ENCODE measurements around the gene CATSPERE. TPM values are rescaled to one million over a fixed set of nuclear protein-coding genes. Genes with fewer than 3 reads are reported as not detected.

The CATSPERE gene
- total and polyA plus RNA-seq, 2 of the 8 experiments (the other 6 are each of a cell fraction or from before 2014, with no cell fraction given), result 0.05 to 0.45 TPM

GRCh38 chr1:244431166-244431565 is 29.9 kb upstream of the CATSPERE start:
- H3K27me3 ChIP-seq (replicated peaks in 1 of 4; ENCODE audit: control insufficient read depth in 3 of 4, extremely low read depth in 1 of 4, insufficient read depth in 3 of 4, low read length in 3 of 4), result no peaks in the 10 kb centered on the region
- TF ChIP-seq CTBP2 (IDR thresholded peaks at IDR 0.05; ENCODE audit: borderline replicate concordance, insufficient read depth, insufficient read length, low read length), result no peak
- no peak for TF ChIP-seq SAP30 (IDR thresholded peaks at IDR 0.05; ENCODE audit: insufficient read depth, insufficient replicate concordance, low read length)
- no peak for TF ChIP-seq TCF12 (IDR thresholded peaks at IDR 0.05; ENCODE audit: low read depth, low read length)
- TF ChIP-seq POLR2AphosphoS5 (IDR thresholded peaks at IDR 0.05; ENCODE audit: low read depth, low read length), result no peak
- no peak for TF ChIP-seq CEBPB (IDR thresholded peaks at IDR 0.05; ENCODE audit: low read depth, low read length)
- TF ChIP-seq RAD21 (IDR thresholded peaks at IDR 0.05 in 1 of 2, conservative IDR thresholded peaks at IDR 0.05 in 1 of 2; ENCODE audit: low read depth in 2 of 2, low read length in 2 of 2), result no peak
- no peak for TF ChIP-seq TEAD4 (IDR thresholded peaks at IDR 0.05; ENCODE audit: low read depth, low read length)
- TF ChIP-seq KDM1A (IDR thresholded peaks at IDR 0.05; ENCODE audit: borderline replicate concordance, low read length), result no peak
- no peak for TF ChIP-seq SIRT6 (IDR thresholded peaks at IDR 0.05; ENCODE audit: low read length)
- no peak overlapping the region for H3K18ac ChIP-seq (ENCODE audit: extremely low read depth, low read length)
- no peaks in the 10 kb centered on the region for H3K9me3 ChIP-seq (ENCODE audit: insufficient read depth in 2 of 2, low read depth in 1 of 2, low read length in 1 of 2)
- H3K4ac ChIP-seq (replicated peaks; ENCODE audit: insufficient read length, low read depth, low read length), result no peak overlapping the region
- H2BK20ac ChIP-seq (ENCODE audit: low read length), result no peak overlapping the region
- peaks cover 0 to 41% (median 15%) of the 10 kb centered on the region in 4 experiments; a peak in 7 of 8 replicates for H3K36me3 ChIP-seq (ENCODE audit: control insufficient read depth in 2 of 4, insufficient read depth in 4 of 4, low read length in 3 of 4)
- no peak overlapping the region for H3K23ac ChIP-seq (ENCODE audit: insufficient read length)
- H2AK5ac ChIP-seq (ENCODE audit: low read depth, low read length), result no peak overlapping the region
- H3K4me3 ChIP-seq (ENCODE audit: extremely low read depth in 1 of 4, insufficient read depth in 2 of 4, low read depth in 3 of 4, low read length in 4 of 4), result no peak overlapping the region
- no peak overlapping the region for H4K91ac ChIP-seq (replicated peaks; ENCODE audit: insufficient read length, low read length)
- ChIA-PET CTCF (ENCODE audit: partially characterized antibody) (interaction anchor here (1.0 kb wide), 1 partner anchor 16 kb away, joined by 3 read pairs; no protein-coding TSS in a partner anchor), POLR2A (ENCODE audit: partially characterized antibody) (interaction anchor here (1.0 to 1.2 kb wide), 2 partner anchors 11 to 16 kb away, joined by 3 read pairs; no protein-coding TSS in a partner anchor)
- no peak overlapping the region for H2BK15ac ChIP-seq (ENCODE audit: low read length)
- H3K23me2 ChIP-seq (ENCODE audit: low read depth, low read length), result no peaks in the 10 kb centered on the region
- H4K8ac ChIP-seq (ENCODE audit: extremely low read depth, insufficient read depth, low read length), result no peak overlapping the region
- no peak overlapping the region for H2BK12ac ChIP-seq (ENCODE audit: low read depth, low read length)
- no peak overlapping the region for H2AFZ ChIP-seq (ENCODE audit: low read length)
- H3K79me1 ChIP-seq (ENCODE audit: low read depth, low read length), result no peaks in the 10 kb centered on the region; the same call in 1 of the 2 replicates
- H3K79me2 ChIP-seq (ENCODE audit: control insufficient read depth in 1 of 2, insufficient read depth in 2 of 2, low read length in 2 of 2), result no peaks in the 10 kb centered on the region; a peak in 1 of 4 replicates
- no peaks in the 10 kb centered on the region for H3K4me1 ChIP-seq (replicated peaks in 1 of 4; ENCODE audit: control insufficient read depth in 3 of 4, insufficient read depth in 4 of 4, low read length in 3 of 4)
- no peak overlapping the region for H2BK120ac ChIP-seq (replicated peaks; ENCODE audit: low read depth, low read length)
- no peak overlapping the region for H3K56ac ChIP-seq (replicated peaks; ENCODE audit: insufficient read length, low read depth, low read length)
- H3K9ac ChIP-seq (replicated peaks in 1 of 4; ENCODE audit: extremely low read depth in 1 of 4, low read depth in 3 of 4, low read length in 3 of 4), result no peak overlapping the region
- H4K20me1 ChIP-seq (replicated peaks in 1 of 2; ENCODE audit: control insufficient read depth in 1 of 2, insufficient read depth in 2 of 2, low read length in 2 of 2), result no peaks in the 10 kb centered on the region
- H3K14ac ChIP-seq (ENCODE audit: insufficient read length), result no peak overlapping the region
- no peak overlapping the region for H3K27ac ChIP-seq (ENCODE audit: low read depth, low read length)
- DNase-seq (ENCODE audit: low read depth in 1 of 2, low spot score in 2 of 2) (no peak), FAIRE-seq (no peak)
- H3K4me2 ChIP-seq (ENCODE audit: insufficient read depth in 1 of 2, low read depth in 2 of 2, low read length in 2 of 2), result no peak overlapping the region
- H2BK5ac ChIP-seq (ENCODE audit: low read depth, low read length), result no peak overlapping the region
- no peak overlapping the region for H4K5ac ChIP-seq (ENCODE audit: insufficient read length, low read depth, low read length)
